Testis (tissue), 2 donors: ENCODE results near the gene DDX54.

ENCODE experiments used
- CTCF ChIP-seq, 3 experiments: fragments of 450-650 bp in 2 of 3; fragments of 200-600 bp in 1 of 3; sonication (generic) in 1 of 3; IDR thresholded peaks; one replicate each; pipeline ENCODE4 v1.5.1; 2016 to 2019; ENCODE audit warnings: antibody characterized with exemption in 3 of 3, mild to moderate bottlenecking in 2 of 3, moderate library complexity in 1 of 3
- POLR2A ChIP-seq: fragments of 450-650 bp; IDR thresholded peaks from one replicate; pipeline ENCODE4 v1.6.1; 2017; ENCODE audit warnings: antibody characterized with exemption, mild to moderate bottlenecking, moderate library complexity

- no peak for TF ChIP-seq CTCF (IDR thresholded peaks at IDR 0.05)
- no peak for TF ChIP-seq POLR2A
Observed at GRCh38 chr12:113184098-113184899, 979 bp downstream of the DDX54 start.
